DND-41 (cell line): ENCODE results near the gene FTO.
"Not testable (repeated sequence)": the region's sequence is repeated elsewhere in the genome, so short reads cannot be mapped to it uniquely, and the experiment has no call there.

Experiments used
- ATAC-seq: fragments of 200-7000 bp; cut with Tn5 transposase; 3 replicates; pipeline ENCODE4 v1.9.1; 2021; ENCODE audit warnings: low read depth; ENCODE audit not compliant: insufficient read depth
- DNase-seq: peaks from one replicate; pipeline ENCODE4 v3.0.0-alpha.2; 2020
- H2AFZ ChIP-seq: 2 replicates; pipeline ENCODE4 v1.6.0; 2012; ENCODE audit warnings: low read depth, low read length
- H3K27ac ChIP-seq: 2 replicates; pipeline ENCODE4 v1.5.1; 2012; ENCODE audit warnings: low read length, inconsistent platforms
- H3K27me3 ChIP-seq: fragments of 200-600 bp; sonication (generic); 2 replicates; pipeline ENCODE4 v1.6.0; 2012; ENCODE audit warnings: low read length, mild to moderate bottlenecking, inconsistent platforms; ENCODE audit not compliant: insufficient read depth, poor library complexity
- H3K36me3 ChIP-seq: 2 replicates; pipeline ENCODE4 v1.5.1; 2012; ENCODE audit warnings: low read length, inconsistent platforms; ENCODE audit not compliant: insufficient read depth
- H3K4me1 ChIP-seq: 2 replicates; pipeline ENCODE4 v1.5.1; 2012; ENCODE audit warnings: mild to moderate bottlenecking, low read length; ENCODE audit not compliant: insufficient read depth
- H3K4me2 ChIP-seq: 2 replicates; pipeline ENCODE4 v1.6.0; 2012; ENCODE audit warnings: mild to moderate bottlenecking, moderate library complexity, low read length, inconsistent platforms; ENCODE audit not compliant: insufficient read depth
- H3K4me3 ChIP-seq, 2 experiments: fragments of 200-600 bp in 1 of 2; shearing (Covaris generic) in 1 of 2; 2 replicates each; pipeline ENCODE4 v1.5.1; 2012 to 2016; ENCODE audit warnings: inconsistent platforms in 2 of 2, low read length in 2 of 2, mild to moderate bottlenecking in 2 of 2, low read depth in 1 of 2, moderate library complexity in 1 of 2
- H3K79me2 ChIP-seq: 2 replicates; pipeline ENCODE4 v1.6.0; 2012; ENCODE audit warnings: low read length, inconsistent platforms; ENCODE audit not compliant: insufficient read depth
- H3K9ac ChIP-seq: 2 replicates; pipeline ENCODE4 v1.6.0; 2012; ENCODE audit warnings: low read depth, mild to moderate bottlenecking, inconsistent platforms, low read length, moderate library complexity
- H3K9me3 ChIP-seq: 2 replicates; pipeline ENCODE4 v1.5.1; 2012; ENCODE audit warnings: low read length, moderate library complexity, mild to moderate bottlenecking, inconsistent platforms; ENCODE audit not compliant: insufficient read depth, severe bottlenecking
- H4K20me1 ChIP-seq: 2 replicates; pipeline ENCODE4 v1.6.0; 2012; ENCODE audit warnings: low read length; ENCODE audit not compliant: insufficient read depth
- CTCF ChIP-seq: IDR thresholded peaks from 2 replicates; pipeline ENCODE4 v1.5.1; 2012; ENCODE audit warnings: borderline replicate concordance, low read length, moderate library complexity, mild to moderate bottlenecking; ENCODE audit not compliant: poor library complexity, severe bottlenecking; ENCODE audit errors: extremely low read depth
- EZH2 ChIP-seq: IDR thresholded peaks from 3 replicates; pipeline ENCODE4 v1.6.1; 2012; ENCODE audit warnings: borderline replicate concordance, low read depth, mild to moderate bottlenecking, moderate library complexity, low read length, inconsistent platforms; ENCODE audit not compliant: severe bottlenecking

FTO gene

DNA sequence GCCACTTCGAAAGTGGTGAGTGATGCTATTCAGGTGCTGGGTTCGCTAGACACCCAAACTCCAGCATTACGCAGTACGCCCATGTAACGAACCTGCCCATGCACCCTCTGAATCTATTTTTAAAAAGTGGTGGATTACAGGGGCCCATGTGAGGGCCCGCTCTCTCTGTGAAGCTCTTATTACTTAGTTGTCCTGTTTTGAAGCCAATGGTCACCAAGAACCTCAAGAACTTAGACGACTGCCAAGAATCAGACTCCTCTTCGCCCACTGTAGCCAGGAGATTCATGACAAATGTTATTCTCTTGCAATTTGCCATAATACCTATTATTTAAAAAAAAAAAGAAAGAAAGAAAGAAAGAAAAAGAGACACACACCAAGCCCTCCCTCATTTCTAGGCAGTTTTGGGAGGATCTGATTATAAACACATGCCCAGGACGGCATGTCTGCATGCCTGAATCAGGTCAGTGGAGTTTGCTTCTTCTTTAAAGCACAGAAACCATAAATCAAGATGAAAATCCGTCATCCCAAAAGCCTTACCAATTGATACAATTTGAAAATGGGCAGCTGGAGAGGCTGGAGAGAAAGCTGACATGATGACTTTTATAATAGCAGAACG is 474.0 kb downstream of the FTO start:
- H3K9ac ChIP-seq, result no peak overlapping the region
- H3K36me3 ChIP-seq, result no peaks in the 10 kb centered on the region
- no peak for ATAC-seq
- H3K4me3 ChIP-seq, result no peak overlapping the region
- no peak overlapping the region for H2AFZ ChIP-seq
- TF ChIP-seq EZH2 (no peak), CTCF (no peak)
- peaks cover 22% of the 10 kb centered on the region for H3K4me1 ChIP-seq
- DNase-seq, result no peak
- no peak overlapping the region for H3K27ac ChIP-seq
- no peaks in the 10 kb centered on the region for H3K27me3 ChIP-seq
- H3K79me2 ChIP-seq, result no peaks in the 10 kb centered on the region
- H4K20me1 ChIP-seq, result no peaks in the 10 kb centered on the region
- no peak overlapping the region for H3K4me2 ChIP-seq
- H3K9me3 ChIP-seq, result no peaks in the 10 kb centered on the region

- H3K9me3 ChIP-seq, result no peaks in the 10 kb centered on the region
- no peak overlapping the region for H3K27ac ChIP-seq
- TF ChIP-seq EZH2, result no peak
- TF ChIP-seq CTCF, result no peak
- DNase-seq (no peak), ATAC-seq (no peak)
- H4K20me1 ChIP-seq, result no peaks in the 10 kb centered on the region
- no peak overlapping the region for H3K4me3 ChIP-seq
- H3K4me1 ChIP-seq, result peaks cover 22% of the 10 kb centered on the region
- H3K9ac ChIP-seq, result no peak overlapping the region
- 0 out of 2 replicates have a peak overlapping the region, but pooled peaks have one; percentile 12 for H2AFZ ChIP-seq
- no peaks in the 10 kb centered on the region for H3K79me2 ChIP-seq
- no peak overlapping the region for H3K4me2 ChIP-seq
- no peaks in the 10 kb centered on the region for H3K27me3 ChIP-seq
- no peaks in the 10 kb centered on the region for H3K36me3 ChIP-seq
These were observed 474.6 kb downstream of the FTO start for GRCh38 chr16:54178478-54178976.

DNA sequence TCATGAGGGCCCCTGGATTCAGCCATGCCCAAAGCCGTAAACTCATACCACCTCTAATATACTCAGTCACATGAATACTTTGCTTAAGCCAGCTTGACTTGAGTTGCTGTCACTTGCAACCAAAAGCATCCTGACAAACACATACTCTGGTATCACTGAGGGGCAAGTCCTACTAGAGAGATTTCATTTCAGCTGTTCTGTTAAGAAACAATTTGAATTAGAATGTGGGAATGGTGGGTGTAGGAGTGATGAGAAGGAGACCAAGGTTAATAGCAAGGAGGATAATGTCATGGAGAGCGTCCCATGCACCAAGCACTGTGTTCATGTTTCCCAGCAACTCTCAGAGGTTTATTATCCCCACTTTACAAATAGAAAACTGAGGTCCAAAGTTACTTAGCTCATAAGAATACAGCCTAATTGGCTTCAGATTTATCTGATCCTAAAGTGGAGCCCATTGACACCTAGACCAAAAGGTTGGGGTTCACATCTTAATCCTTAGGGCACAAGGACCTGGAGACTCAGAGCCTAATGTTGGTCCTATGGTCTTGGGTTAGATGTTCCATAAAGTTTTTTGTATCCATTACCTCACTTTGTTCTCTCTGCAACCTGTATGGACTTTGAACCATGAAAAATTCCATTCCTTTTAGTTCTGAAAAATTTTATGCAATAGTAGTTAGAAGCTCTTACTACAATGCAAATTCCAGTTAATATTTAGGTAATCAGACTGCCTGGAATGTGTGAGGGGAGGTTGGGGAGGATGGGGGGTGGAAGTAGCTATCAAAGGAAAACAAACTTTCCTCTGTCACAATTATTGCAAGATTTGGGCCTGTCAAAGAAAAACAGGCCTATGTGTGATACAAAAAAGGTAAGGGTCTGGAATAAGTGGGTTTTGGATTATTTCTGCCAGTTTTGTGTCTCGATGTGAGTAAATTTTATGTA is 476.7 kb downstream of the FTO start:
- Histone ChIP-seq H2AFZ (no peak overlapping the region), H3K4me3 (no peak overlapping the region), H3K27me3 (no peaks in the 10 kb centered on the region), H3K79me2 (no peaks in the 10 kb centered on the region), H3K9ac (no peak overlapping the region), H3K4me1 (peaks cover 17% of the 10 kb centered on the region), H3K27ac (no peak overlapping the region), H3K9me3 (no peaks in the 10 kb centered on the region), H3K4me2 (no peak overlapping the region), H3K36me3 (no peaks in the 10 kb centered on the region), H4K20me1 (no peaks in the 10 kb centered on the region)
- ATAC-seq (no peak), DNase-seq (no peak)
- TF ChIP-seq CTCF (no peak), EZH2 (no peak)

GRCh38 chr16:54181683-54182329 is 477.9 kb downstream of the FTO start:
- H4K20me1 ChIP-seq, H3K79me2 ChIP-seq, H3K9me3 ChIP-seq, H3K4me1 ChIP-seq, ATAC-seq, H3K4me2 ChIP-seq, H2AFZ ChIP-seq, H3K36me3 ChIP-seq, H3K27me3 ChIP-seq, H3K4me3 ChIP-seq, H3K27ac ChIP-seq, DNase-seq, H3K9ac ChIP-seq: not testable (repeated sequence)
